Naive thymus-derived CD4-positive, alpha-beta T cell (primary cell): Measurements from ENCODE around the gene RPP30. TPM values are rescaled to one million over a fixed set of nuclear protein-coding genes. Genes with fewer than 3 reads are reported as not detected.
"Not testable (repeated sequence)": the region's sequence is repeated elsewhere in the genome, so short reads cannot be mapped to it uniquely, and the experiment has no call there.

Experiments
- ATAC-seq: fragments of 150-1000 bp; cut with Tn5 transposase; 2 replicates; pipeline ENCODE4 v1.10.0; 2021; ENCODE audit warnings: mild to moderate bottlenecking, moderate library complexity
- CTCF ChIA-PET: fragments of 350-600 bp; sonication (Branson Sonifier 250); formaldehyde crosslinking; loops from one replicate; lab custom pipeline; 2021; ENCODE audit warnings: antibody characterized with exemption; lab: Charles Lee
- POLR2A ChIA-PET: fragments of 350-600 bp; sonication (Branson Sonifier 250); formaldehyde crosslinking; loops from one replicate; lab custom pipeline; 2021; ENCODE audit warnings: antibody characterized with exemption, inconsistent platforms; lab: Charles Lee
- DNase-seq, 9 donors: peaks; one replicate each; pipeline versions ENCODE4 v3.0.0 to v3.0.0-alpha.2; 2020 to 2022; ENCODE audit warnings: mixed read lengths in 1 of 9
- H3K27ac ChIP-seq: one replicate; pipeline ENCODE4 v1.7.0; 2013; ENCODE audit warnings: mild to moderate bottlenecking, low read depth, low read length, moderate library complexity
- H3K27me3 ChIP-seq, 2 donors: one replicate each; pipeline ENCODE4 v1.7.0; 2013; ENCODE audit warnings: low read length in 2 of 2, mild to moderate bottlenecking in 2 of 2, moderate library complexity in 2 of 2; ENCODE audit not compliant: control insufficient read depth in 2 of 2, insufficient read depth in 2 of 2
- H3K36me3 ChIP-seq, 3 experiments: 1 replicate in 2 of 3; 2 replicates in 1 of 3; pipeline ENCODE4 v1.7.0; 2013; ENCODE audit warnings: low read length in 3 of 3, mild to moderate bottlenecking in 3 of 3, moderate library complexity in 1 of 3; ENCODE audit not compliant: insufficient read depth in 3 of 3, control insufficient read depth in 2 of 3
- H3K4me1 ChIP-seq, 2 donors: one replicate each; pipeline ENCODE4 v1.7.0; 2013; ENCODE audit warnings: low read length in 2 of 2, mild to moderate bottlenecking in 2 of 2, moderate library complexity in 1 of 2; ENCODE audit not compliant: control insufficient read depth in 2 of 2, insufficient read depth in 2 of 2
- H3K4me3 ChIP-seq: 2 replicates; pipeline ENCODE4 v1.7.0; 2013; ENCODE audit warnings: mild to moderate bottlenecking, low read length
- H3K9me3 ChIP-seq, 3 experiments: 1 replicate in 2 of 3; 2 replicates in 1 of 3; pipeline ENCODE4 v1.7.0; 2013; ENCODE audit warnings: low read length in 3 of 3; ENCODE audit not compliant: control insufficient read depth in 2 of 3
- H3K27ac Mint-ChIP-seq, 9 donors: one replicate each; pipeline ENCODE4 v1.8.0; 2020 to 2022; ENCODE audit warnings: mixed read lengths in 9 of 9, mild to moderate bottlenecking in 8 of 9, moderate library complexity in 5 of 9, inconsistent platforms in 2 of 9
- H3K27me3 Mint-ChIP-seq, 5 donors: one replicate each; pipeline ENCODE4 v1.8.0; 2021 to 2022; ENCODE audit warnings: mixed read lengths in 5 of 5, mild to moderate bottlenecking in 1 of 5
- H3K36me3 Mint-ChIP-seq, 5 donors: one replicate each; pipeline ENCODE4 v1.8.0; 2020 to 2022; ENCODE audit warnings: mixed read lengths in 5 of 5, mild to moderate bottlenecking in 3 of 5, inconsistent platforms in 1 of 5
- H3K4me1 Mint-ChIP-seq, 7 donors: one replicate each; pipeline ENCODE4 v1.8.0; 2020 to 2022; ENCODE audit warnings: mixed read lengths in 7 of 7, mild to moderate bottlenecking in 3 of 7, inconsistent platforms in 1 of 7
- H3K4me3 Mint-ChIP-seq, 10 donors: one replicate each; pipeline ENCODE4 v1.8.0; 2020 to 2022; ENCODE audit warnings: mild to moderate bottlenecking in 10 of 10, mixed read lengths in 10 of 10, moderate library complexity in 6 of 10, inconsistent platforms in 2 of 10
- H3K9me3 Mint-ChIP-seq, 11 donors: one replicate each; pipeline ENCODE4 v1.8.0; 2020 to 2022; ENCODE audit warnings: mixed read lengths in 11 of 11, mild to moderate bottlenecking in 4 of 11, inconsistent platforms in 1 of 11, moderate library complexity in 1 of 11
- intact Hi-C, 2 donors: fragments of 100-400 bp; cut with micrococcal nuclease; formaldehyde crosslinking; loops; one replicate each; pipeline ENCODE4 v1.15.1; 2023
- polyA plus RNA-seq, 2 donors: library from polyadenylated mRNA; unstranded; fragments of 300-500 nt; fragmentation: Illumina TruSeq; gene quantifications; one replicate each; pipeline ENCODE4 v1.2.3, GENCODE V29; 2021
- total RNA-seq, 6 experiments: library from RNA in 5 of 6; stranded (reverse) in 5 of 6; gene quantifications; 1 replicate in 5 of 6; 2 replicates in 1 of 6; pipeline ENCODE4 v1.2.3 and lab custom pipeline; 2021 to 2026

The RPP30 gene
- total and polyA plus RNA-seq, 7 experiments from 2014 or later, result 24.1 to 50.0 (median 38.1) TPM

- ChIA-PET CTCF (no interaction called here), POLR2A (no interaction called here)
- H3K27me3 Mint-ChIP-seq, result peaks cover 0 to 9% (median 0%) of the 10 kb centered on the region in 5 donors
- H3K4me1 ChIP-seq, result no peaks in the 10 kb centered on the region
- intact Hi-C loops, result no loop called here
- no peak overlapping the region for H3K27ac ChIP-seq
- no peaks in the 10 kb centered on the region for H3K27me3 ChIP-seq
- H3K4me1 Mint-ChIP-seq, result peaks cover 0 to 11% (median 0%) of the 10 kb centered on the region in 7 donors
- H3K4me3 ChIP-seq, result no peak overlapping the region
- no peak overlapping the region for H3K4me3 Mint-ChIP-seq
- H3K27ac Mint-ChIP-seq, result no peak overlapping the region
- DNase-seq (no peak), ATAC-seq (no peak)
- H3K9me3 ChIP-seq, result no peaks in the 10 kb centered on the region
- H3K36me3 Mint-ChIP-seq, result no peaks in the 10 kb centered on the region
- H3K36me3 ChIP-seq, result no peaks in the 10 kb centered on the region
- H3K9me3 Mint-ChIP-seq, result peaks cover 0 to 1% (median 0%) of the 10 kb centered on the region in 11 donors
Observed at GRCh38 chr10:90939116-90939515, 67.3 kb downstream of the RPP30 start.

- Mint-ChIP-seq H3K36me3 (no peaks in the 10 kb centered on the region), H3K4me1 (peaks cover 0 to 11% (median 0%) of the 10 kb centered on the region in 7 donors), H3K9me3 (peaks cover 0 to 1% (median 0%) of the 10 kb centered on the region in 11 donors), H3K27ac (no peak overlapping the region), H3K4me3 (no peak overlapping the region), H3K27me3 (peaks cover 0 to 9% (median 0%) of the 10 kb centered on the region in 5 donors)
- no peak for DNase-seq
- H3K4me3 ChIP-seq, result no peak overlapping the region
- no peaks in the 10 kb centered on the region for H3K27me3 ChIP-seq
- POLR2A ChIA-PET, result no interaction called here
- H3K27ac ChIP-seq, result no peak overlapping the region
- H3K36me3 ChIP-seq, result no peaks in the 10 kb centered on the region
- ATAC-seq, result no peak
- intact Hi-C loops, result no loop called here
- no peaks in the 10 kb centered on the region for H3K4me1 ChIP-seq
- CTCF ChIA-PET, result no interaction called here
- H3K9me3 ChIP-seq, result no peaks in the 10 kb centered on the region
Observed at GRCh38 chr10:90939648-90940047, 67.9 kb downstream of the RPP30 start.

- H3K27me3 ChIP-seq, H3K27ac ChIP-seq, H3K4me3 Mint-ChIP-seq, ATAC-seq, H3K36me3 Mint-ChIP-seq, H3K27me3 Mint-ChIP-seq, H3K4me3 ChIP-seq, DNase-seq, CTCF ChIA-PET, H3K9me3 Mint-ChIP-seq, intact Hi-C loops, H3K9me3 ChIP-seq, H3K36me3 ChIP-seq: not testable (repeated sequence)
- H3K4me1 Mint-ChIP-seq, result peaks cover 7 to 19% (median 11%) of the 10 kb centered on the region in 7 donors
- H3K4me1 ChIP-seq, result peaks cover 0 to 15% of the 10 kb centered on the region in 2 donors
- POLR2A ChIA-PET, result interaction anchor here (0.6 kb wide), 1 partner anchor 1533 kb away, joined by 4 read pairs; no protein-coding TSS in a partner anchor
- H3K27ac Mint-ChIP-seq, result peak overlapping the region in 1 of 9 donors; percentile 29
Observed at GRCh38 chr10:90942980-90943379, 71.2 kb downstream of the RPP30 start.

- intact Hi-C loops, result no loop called here
- no peaks in the 10 kb centered on the region for H3K27me3 ChIP-seq
- ChIA-PET CTCF (no interaction called here), POLR2A (no interaction called here)
- DNase-seq (no peak), ATAC-seq (no peak)
- no peak overlapping the region for H3K4me3 ChIP-seq
- Mint-ChIP-seq H3K36me3 (peaks cover 0 to 14% (median 0%) of the 10 kb centered on the region in 5 donors), H3K4me3 (no peak overlapping the region), H3K27me3 (no peaks in the 10 kb centered on the region), H3K27ac (no peak overlapping the region), H3K4me1 (peaks cover 7 to 22% (median 11%) of the 10 kb centered on the region in 7 donors), H3K9me3 (peaks cover 0 to 6% (median 0%) of the 10 kb centered on the region in 11 donors)
- H3K9me3 ChIP-seq, result no peaks in the 10 kb centered on the region
- H3K27ac ChIP-seq, result no peak overlapping the region
- no peaks in the 10 kb centered on the region for H3K36me3 ChIP-seq
- peaks cover 0 to 15% of the 10 kb centered on the region in 2 donors for H3K4me1 ChIP-seq
Observed at GRCh38 chr10:90944749-90945148, 73.0 kb downstream of the RPP30 start.

GRCh38 chr10:90945491-90946070 lies 73.8 kb downstream of the RPP30 start:
- no peaks in the 10 kb centered on the region for H3K27me3 Mint-ChIP-seq
- Histone ChIP-seq H3K4me3 (no peak overlapping the region), H3K36me3 (no peaks in the 10 kb centered on the region), H3K27me3 (no peaks in the 10 kb centered on the region), H3K9me3 (no peaks in the 10 kb centered on the region), H3K27ac (no peak overlapping the region), H3K4me1 (peaks cover 0 to 15% of the 10 kb centered on the region in 2 donors)
- CTCF ChIA-PET, result no interaction called here
- H3K9me3 Mint-ChIP-seq, result peaks cover 0 to 11% (median 0%) of the 10 kb centered on the region in 11 donors
- peaks cover 7 to 22% (median 11%) of the 10 kb centered on the region in 7 donors for H3K4me1 Mint-ChIP-seq
- intact Hi-C loops, result no loop called here
- ATAC-seq (no peak), DNase-seq (no peak)
- H3K36me3 Mint-ChIP-seq, result peaks cover 0 to 17% (median 0%) of the 10 kb centered on the region in 5 donors
- POLR2A ChIA-PET, result no interaction called here
- no peak overlapping the region for H3K27ac Mint-ChIP-seq
- no peak overlapping the region for H3K4me3 Mint-ChIP-seq

GRCh38 chr10:90947030-90947960 lies 75.5 kb downstream of the RPP30 start:
- ATAC-seq (peak; percentile 54), DNase-seq (peak in 4 of 9 donors; percentile 8 to 18 (median 14))
- intact Hi-C loops, result no loop called here
- ChIA-PET POLR2A (no interaction called here), CTCF (interaction anchor here (0.9 kb wide), 1 partner anchor 59 kb away, joined by 3 read pairs; no protein-coding TSS in a partner anchor)
- H3K4me1 ChIP-seq, result peaks cover 0 to 15% of the 10 kb centered on the region in 2 donors
- no peaks in the 10 kb centered on the region for H3K36me3 ChIP-seq
- Mint-ChIP-seq H3K36me3 (peaks cover 0 to 20% (median 0%) of the 10 kb centered on the region in 5 donors), H3K27me3 (peaks cover 0 to under 1% (median 0%) of the 10 kb centered on the region in 5 donors), H3K27ac (peak overlapping the region; percentile 29 to 77 (median 63)), H3K9me3 (peaks cover 0 to 16% (median 0%) of the 10 kb centered on the region in 11 donors), H3K4me1 (peaks cover 7 to 22% (median 11%) of the 10 kb centered on the region in 7 donors), H3K4me3 (peak overlapping the region in 4 of 10 donors; percentile 5 to 27 (median 16))
- no peaks in the 10 kb centered on the region for H3K9me3 ChIP-seq
- H3K27me3 ChIP-seq, result no peaks in the 10 kb centered on the region
- no peak overlapping the region for H3K27ac ChIP-seq
- H3K4me3 ChIP-seq, result no peak overlapping the region
